ENCODE data around the gene ZNF627.

DNA sequence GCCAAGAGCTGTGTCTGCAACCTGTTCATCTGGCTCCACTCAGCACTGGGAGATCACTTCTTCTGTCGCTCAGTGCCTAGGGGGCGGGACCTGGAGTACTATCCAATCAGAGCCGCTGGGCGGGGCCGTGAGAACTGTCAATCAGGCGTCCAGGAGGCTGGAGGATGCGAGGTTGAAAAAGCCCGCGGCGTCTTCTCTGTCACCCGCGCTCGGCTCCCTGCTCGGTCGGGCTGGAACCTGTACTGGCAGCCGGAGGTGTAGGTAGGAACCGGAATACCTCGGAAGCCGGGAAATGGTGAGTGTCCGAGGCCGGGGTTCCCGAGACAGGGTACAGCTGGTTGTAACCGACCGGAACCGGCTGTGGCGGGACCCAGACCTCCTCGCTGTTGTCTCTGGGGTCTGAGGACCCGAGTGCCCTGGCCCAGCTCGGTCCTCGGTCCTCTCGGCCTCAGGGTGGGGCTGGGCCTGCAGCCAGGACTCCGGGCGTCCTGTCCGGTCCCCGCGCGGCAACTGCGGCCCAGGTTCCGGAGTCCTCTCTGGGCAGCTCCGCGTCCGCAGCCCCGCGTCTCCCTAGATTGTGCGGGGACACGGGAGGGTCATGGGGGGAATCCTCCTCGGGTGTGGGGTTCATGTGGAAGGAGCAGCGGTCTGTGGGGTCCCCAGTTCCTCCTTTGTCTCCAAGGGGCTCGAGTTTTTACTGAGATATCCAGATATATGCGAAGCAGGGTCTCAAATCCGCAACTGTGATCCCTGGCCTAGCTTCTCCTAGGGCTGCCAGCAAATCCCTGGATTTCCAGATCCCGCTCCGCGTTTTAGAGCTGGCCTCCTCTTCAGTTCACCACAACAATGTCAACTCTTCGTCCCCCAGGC, 42.6 kb downstream of the ZNF627 start:
- TF ChIP-seq, protein P1, sequence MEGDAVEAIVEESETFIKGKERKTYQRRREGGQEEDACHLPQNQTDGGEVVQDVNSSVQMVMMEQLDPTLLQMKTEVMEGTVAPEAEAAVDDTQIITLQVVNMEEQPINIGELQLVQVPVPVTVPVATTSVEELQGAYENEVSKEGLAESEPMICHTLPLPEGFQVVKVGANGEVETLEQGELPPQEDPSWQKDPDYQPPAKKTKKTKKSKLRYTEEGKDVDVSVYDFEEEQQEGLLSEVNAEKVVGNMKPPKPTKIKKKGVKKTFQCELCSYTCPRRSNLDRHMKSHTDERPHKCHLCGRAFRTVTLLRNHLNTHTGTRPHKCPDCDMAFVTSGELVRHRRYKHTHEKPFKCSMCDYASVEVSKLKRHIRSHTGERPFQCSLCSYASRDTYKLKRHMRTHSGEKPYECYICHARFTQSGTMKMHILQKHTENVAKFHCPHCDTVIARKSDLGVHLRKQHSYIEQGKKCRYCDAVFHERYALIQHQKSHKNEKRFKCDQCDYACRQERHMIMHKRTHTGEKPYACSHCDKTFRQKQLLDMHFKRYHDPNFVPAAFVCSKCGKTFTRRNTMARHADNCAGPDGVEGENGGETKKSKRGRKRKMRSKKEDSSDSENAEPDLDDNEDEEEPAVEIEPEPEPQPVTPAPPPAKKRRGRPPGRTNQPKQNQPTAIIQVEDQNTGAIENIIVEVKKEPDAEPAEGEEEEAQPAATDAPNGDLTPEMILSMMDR (conservative IDR thresholded peaks at IDR 0.05 in 1 of 2, IDR thresholded peaks at IDR 0.05 in 1 of 2; ENCODE audit: low read depth in 1 of 2, low read length in 2 of 2): no peak
- no peak for TF ChIP-seq EZH2 (IDR thresholded peaks at IDR 0.05; ENCODE audit: low read length, missing control alignments)
